GM23338 (cell line): Measurements from ENCODE around the gene PLXNC1.

Source experiments
- EZH2 ChIP-seq: fragments of 200-600 bp; sonication (generic); IDR thresholded peaks from one replicate; pipeline ENCODE4 v1.8.0; 2017; ENCODE audit warnings: antibody characterized with exemption, mild to moderate bottlenecking, low read depth; ENCODE audit not compliant: unreplicated experiment
- EZH2phosphoT487 ChIP-seq: fragments of 200-600 bp; sonication (generic); IDR thresholded peaks from one replicate; pipeline ENCODE4 v1.8.1; 2018; ENCODE audit warnings: antibody characterized with exemption; ENCODE audit not compliant: unreplicated experiment
- JUNB ChIP-seq: IDR thresholded peaks from one replicate; pipeline ENCODE4 v1.6.1; 2016; ENCODE audit warnings: antibody characterized with exemption; ENCODE audit not compliant: unreplicated experiment
- NANOG ChIP-seq: IDR thresholded peaks from 2 replicates; pipeline ENCODE4 v1.6.1; 2016; ENCODE audit warnings: antibody characterized with exemption, borderline replicate concordance
- POLR2AphosphoS5 ChIP-seq: IDR thresholded peaks from 2 replicates; pipeline ENCODE4 v1.6.1; 2016; ENCODE audit warnings: antibody characterized with exemption, low read depth
- ZNF331 ChIP-seq: fragments of 250-450 bp; sonication (Bioruptor Pico); IDR thresholded peaks from 2 replicates; pipeline ENCODE4 v1.5.0; 2020; ENCODE audit warnings: low read depth, mild to moderate bottlenecking, moderate library complexity
- TF ChIP-seq, protein P1 (sequence below), 2 experiments: fragments of 200-600 bp in 1 of 2; sonication (generic) in 1 of 2; conservative IDR thresholded peaks; 2 replicates each; pipeline versions ENCODE4 v1.5.1 to v1.6.1; 2016 to 2017; ENCODE audit warnings: antibody characterized with exemption in 2 of 2, low read depth in 2 of 2, mild to moderate bottlenecking in 2 of 2, moderate library complexity in 1 of 2
- TF ChIP-seq, protein P2 (sequence below): IDR thresholded peaks from 2 replicates; pipeline ENCODE4 v1.6.1; 2016; ENCODE audit warnings: antibody characterized with exemption
- TF ChIP-seq, protein P3 (sequence below): IDR thresholded peaks from one replicate; pipeline ENCODE4 v1.6.1; 2018; ENCODE audit warnings: antibody characterized with exemption; ENCODE audit not compliant: unreplicated experiment

DNA sequence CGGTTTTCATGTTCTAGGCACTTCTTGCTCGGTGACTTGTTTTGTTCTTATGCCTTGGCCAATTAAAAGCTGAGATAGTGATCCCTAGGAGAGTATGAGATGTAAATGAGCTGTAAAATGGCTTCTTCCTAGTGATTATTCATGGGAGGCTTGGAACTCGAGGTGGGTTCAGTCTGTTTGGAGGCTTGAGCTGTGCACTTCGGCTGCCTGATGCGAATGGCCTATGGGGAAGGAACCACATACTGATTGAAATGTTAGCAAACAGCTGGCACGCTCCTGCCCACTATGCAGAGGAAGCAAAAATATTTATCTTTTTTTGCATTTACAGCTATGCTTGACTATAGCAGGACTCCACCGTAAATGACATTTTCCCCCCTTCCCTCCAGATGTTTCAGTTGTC, 75.5 kb downstream of the PLXNC1 start:
- TF ChIP-seq EZH2 (no peak), ZNF331 (CRISPR knock-in tag) (no peak), POLR2AphosphoS5 (no peak), JUNB (no peak), EZH2phosphoT487 (no peak), NANOG (no peak)
- TF ChIP-seq, protein P1, sequence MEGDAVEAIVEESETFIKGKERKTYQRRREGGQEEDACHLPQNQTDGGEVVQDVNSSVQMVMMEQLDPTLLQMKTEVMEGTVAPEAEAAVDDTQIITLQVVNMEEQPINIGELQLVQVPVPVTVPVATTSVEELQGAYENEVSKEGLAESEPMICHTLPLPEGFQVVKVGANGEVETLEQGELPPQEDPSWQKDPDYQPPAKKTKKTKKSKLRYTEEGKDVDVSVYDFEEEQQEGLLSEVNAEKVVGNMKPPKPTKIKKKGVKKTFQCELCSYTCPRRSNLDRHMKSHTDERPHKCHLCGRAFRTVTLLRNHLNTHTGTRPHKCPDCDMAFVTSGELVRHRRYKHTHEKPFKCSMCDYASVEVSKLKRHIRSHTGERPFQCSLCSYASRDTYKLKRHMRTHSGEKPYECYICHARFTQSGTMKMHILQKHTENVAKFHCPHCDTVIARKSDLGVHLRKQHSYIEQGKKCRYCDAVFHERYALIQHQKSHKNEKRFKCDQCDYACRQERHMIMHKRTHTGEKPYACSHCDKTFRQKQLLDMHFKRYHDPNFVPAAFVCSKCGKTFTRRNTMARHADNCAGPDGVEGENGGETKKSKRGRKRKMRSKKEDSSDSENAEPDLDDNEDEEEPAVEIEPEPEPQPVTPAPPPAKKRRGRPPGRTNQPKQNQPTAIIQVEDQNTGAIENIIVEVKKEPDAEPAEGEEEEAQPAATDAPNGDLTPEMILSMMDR (conservative IDR thresholded peaks at IDR 0.05; ENCODE audit: low read depth in 2 of 2) = no peak
- TF ChIP-seq, protein P2, sequence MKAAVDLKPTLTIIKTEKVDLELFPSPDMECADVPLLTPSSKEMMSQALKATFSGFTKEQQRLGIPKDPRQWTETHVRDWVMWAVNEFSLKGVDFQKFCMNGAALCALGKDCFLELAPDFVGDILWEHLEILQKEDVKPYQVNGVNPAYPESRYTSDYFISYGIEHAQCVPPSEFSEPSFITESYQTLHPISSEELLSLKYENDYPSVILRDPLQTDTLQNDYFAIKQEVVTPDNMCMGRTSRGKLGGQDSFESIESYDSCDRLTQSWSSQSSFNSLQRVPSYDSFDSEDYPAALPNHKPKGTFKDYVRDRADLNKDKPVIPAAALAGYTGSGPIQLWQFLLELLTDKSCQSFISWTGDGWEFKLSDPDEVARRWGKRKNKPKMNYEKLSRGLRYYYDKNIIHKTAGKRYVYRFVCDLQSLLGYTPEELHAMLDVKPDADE = no peak
- TF ChIP-seq, protein P3, sequence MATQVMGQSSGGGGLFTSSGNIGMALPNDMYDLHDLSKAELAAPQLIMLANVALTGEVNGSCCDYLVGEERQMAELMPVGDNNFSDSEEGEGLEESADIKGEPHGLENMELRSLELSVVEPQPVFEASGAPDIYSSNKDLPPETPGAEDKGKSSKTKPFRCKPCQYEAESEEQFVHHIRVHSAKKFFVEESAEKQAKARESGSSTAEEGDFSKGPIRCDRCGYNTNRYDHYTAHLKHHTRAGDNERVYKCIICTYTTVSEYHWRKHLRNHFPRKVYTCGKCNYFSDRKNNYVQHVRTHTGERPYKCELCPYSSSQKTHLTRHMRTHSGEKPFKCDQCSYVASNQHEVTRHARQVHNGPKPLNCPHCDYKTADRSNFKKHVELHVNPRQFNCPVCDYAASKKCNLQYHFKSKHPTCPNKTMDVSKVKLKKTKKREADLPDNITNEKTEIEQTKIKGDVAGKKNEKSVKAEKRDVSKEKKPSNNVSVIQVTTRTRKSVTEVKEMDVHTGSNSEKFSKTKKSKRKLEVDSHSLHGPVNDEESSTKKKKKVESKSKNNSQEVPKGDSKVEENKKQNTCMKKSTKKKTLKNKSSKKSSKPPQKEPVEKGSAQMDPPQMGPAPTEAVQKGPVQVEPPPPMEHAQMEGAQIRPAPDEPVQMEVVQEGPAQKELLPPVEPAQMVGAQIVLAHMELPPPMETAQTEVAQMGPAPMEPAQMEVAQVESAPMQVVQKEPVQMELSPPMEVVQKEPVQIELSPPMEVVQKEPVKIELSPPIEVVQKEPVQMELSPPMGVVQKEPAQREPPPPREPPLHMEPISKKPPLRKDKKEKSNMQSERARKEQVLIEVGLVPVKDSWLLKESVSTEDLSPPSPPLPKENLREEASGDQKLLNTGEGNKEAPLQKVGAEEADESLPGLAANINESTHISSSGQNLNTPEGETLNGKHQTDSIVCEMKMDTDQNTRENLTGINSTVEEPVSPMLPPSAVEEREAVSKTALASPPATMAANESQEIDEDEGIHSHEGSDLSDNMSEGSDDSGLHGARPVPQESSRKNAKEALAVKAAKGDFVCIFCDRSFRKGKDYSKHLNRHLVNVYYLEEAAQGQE = no peak
